GM23338 (cell line): ENCODE measurements around the gene WNT1. TPM values are rescaled to one million over a fixed set of nuclear protein-coding genes. Genes with fewer than 3 reads are reported as not detected.
A peak's percentile ranks its signal among the peaks of the same experiment; 100 is the strongest.

Source experiments
- EZH2 ChIP-seq: fragments of 200-600 bp; sonication (generic); IDR thresholded peaks from one replicate; pipeline ENCODE4 v1.8.0; 2017; ENCODE audit warnings: antibody characterized with exemption, mild to moderate bottlenecking, low read depth; ENCODE audit not compliant: unreplicated experiment
- EZH2phosphoT487 ChIP-seq: fragments of 200-600 bp; sonication (generic); IDR thresholded peaks from one replicate; pipeline ENCODE4 v1.8.1; 2018; ENCODE audit warnings: antibody characterized with exemption; ENCODE audit not compliant: unreplicated experiment
- POLR2AphosphoS5 ChIP-seq: IDR thresholded peaks from 2 replicates; pipeline ENCODE4 v1.6.1; 2016; ENCODE audit warnings: antibody characterized with exemption, low read depth
- ZNF114 ChIP-seq: fragments of 250-450 bp; sonication (Bioruptor Pico); IDR thresholded peaks from 2 replicates; pipeline ENCODE4 v1.5.0; 2020; ENCODE audit warnings: mild to moderate bottlenecking, moderate library complexity
- ZNF462 ChIP-seq: fragments of 250-450 bp; sonication (Bioruptor Pico); IDR thresholded peaks from 2 replicates; pipeline ENCODE4 v1.5.0; 2020; ENCODE audit warnings: mild to moderate bottlenecking, moderate library complexity
- polyA plus RNA-seq: library from polyadenylated mRNA; unstranded; fragments of >200 nt; fragmentation: Nextera tagmentation; extraction: Ambion mirVana; gene quantifications from 2 replicates; pipeline ENCODE4 v1.2.1, GENCODE V29; 2016
- total RNA-seq: library from RNA; depleted of rRNA; stranded (reverse); fragments of >200 nt; shearing (Covaris generic); gene quantifications from 2 replicates; pipeline ENCODE4 v1.2.3, GENCODE V29; 2014
- TF ChIP-seq, protein P1 (sequence below), 2 experiments: fragments of 200-600 bp in 1 of 2; sonication (generic) in 1 of 2; conservative IDR thresholded peaks; 2 replicates each; pipeline versions ENCODE4 v1.5.1 to v1.6.1; 2016 to 2017; ENCODE audit warnings: antibody characterized with exemption in 2 of 2, low read depth in 2 of 2, mild to moderate bottlenecking in 2 of 2, moderate library complexity in 1 of 2
- TF ChIP-seq, protein P2 (sequence below): IDR thresholded peaks from one replicate; pipeline ENCODE4 v1.6.1; 2018; ENCODE audit warnings: antibody characterized with exemption; ENCODE audit not compliant: unreplicated experiment

The WNT1 gene
- total and polyA plus RNA-seq, 2 experiments from 2014 or later, result not detected

- TF ChIP-seq ZNF462 (no peak), EZH2 (peak; percentile 48), EZH2phosphoT487 (no peak), ZNF114 (CRISPR knock-in tag) (no peak), POLR2AphosphoS5 (no peak)
- TF ChIP-seq, protein P1, sequence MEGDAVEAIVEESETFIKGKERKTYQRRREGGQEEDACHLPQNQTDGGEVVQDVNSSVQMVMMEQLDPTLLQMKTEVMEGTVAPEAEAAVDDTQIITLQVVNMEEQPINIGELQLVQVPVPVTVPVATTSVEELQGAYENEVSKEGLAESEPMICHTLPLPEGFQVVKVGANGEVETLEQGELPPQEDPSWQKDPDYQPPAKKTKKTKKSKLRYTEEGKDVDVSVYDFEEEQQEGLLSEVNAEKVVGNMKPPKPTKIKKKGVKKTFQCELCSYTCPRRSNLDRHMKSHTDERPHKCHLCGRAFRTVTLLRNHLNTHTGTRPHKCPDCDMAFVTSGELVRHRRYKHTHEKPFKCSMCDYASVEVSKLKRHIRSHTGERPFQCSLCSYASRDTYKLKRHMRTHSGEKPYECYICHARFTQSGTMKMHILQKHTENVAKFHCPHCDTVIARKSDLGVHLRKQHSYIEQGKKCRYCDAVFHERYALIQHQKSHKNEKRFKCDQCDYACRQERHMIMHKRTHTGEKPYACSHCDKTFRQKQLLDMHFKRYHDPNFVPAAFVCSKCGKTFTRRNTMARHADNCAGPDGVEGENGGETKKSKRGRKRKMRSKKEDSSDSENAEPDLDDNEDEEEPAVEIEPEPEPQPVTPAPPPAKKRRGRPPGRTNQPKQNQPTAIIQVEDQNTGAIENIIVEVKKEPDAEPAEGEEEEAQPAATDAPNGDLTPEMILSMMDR (conservative IDR thresholded peaks at IDR 0.05; ENCODE audit: low read depth in 2 of 2), result peak; percentile 52 to 74
- TF ChIP-seq, protein P2, sequence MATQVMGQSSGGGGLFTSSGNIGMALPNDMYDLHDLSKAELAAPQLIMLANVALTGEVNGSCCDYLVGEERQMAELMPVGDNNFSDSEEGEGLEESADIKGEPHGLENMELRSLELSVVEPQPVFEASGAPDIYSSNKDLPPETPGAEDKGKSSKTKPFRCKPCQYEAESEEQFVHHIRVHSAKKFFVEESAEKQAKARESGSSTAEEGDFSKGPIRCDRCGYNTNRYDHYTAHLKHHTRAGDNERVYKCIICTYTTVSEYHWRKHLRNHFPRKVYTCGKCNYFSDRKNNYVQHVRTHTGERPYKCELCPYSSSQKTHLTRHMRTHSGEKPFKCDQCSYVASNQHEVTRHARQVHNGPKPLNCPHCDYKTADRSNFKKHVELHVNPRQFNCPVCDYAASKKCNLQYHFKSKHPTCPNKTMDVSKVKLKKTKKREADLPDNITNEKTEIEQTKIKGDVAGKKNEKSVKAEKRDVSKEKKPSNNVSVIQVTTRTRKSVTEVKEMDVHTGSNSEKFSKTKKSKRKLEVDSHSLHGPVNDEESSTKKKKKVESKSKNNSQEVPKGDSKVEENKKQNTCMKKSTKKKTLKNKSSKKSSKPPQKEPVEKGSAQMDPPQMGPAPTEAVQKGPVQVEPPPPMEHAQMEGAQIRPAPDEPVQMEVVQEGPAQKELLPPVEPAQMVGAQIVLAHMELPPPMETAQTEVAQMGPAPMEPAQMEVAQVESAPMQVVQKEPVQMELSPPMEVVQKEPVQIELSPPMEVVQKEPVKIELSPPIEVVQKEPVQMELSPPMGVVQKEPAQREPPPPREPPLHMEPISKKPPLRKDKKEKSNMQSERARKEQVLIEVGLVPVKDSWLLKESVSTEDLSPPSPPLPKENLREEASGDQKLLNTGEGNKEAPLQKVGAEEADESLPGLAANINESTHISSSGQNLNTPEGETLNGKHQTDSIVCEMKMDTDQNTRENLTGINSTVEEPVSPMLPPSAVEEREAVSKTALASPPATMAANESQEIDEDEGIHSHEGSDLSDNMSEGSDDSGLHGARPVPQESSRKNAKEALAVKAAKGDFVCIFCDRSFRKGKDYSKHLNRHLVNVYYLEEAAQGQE, result no peak
These were observed 4.0 kb upstream of the WNT1 start (continued) for GRCh38 chr12:48973941-48974673.
